Bone marrow (tissue), 2 donors: Measurements from ENCODE around the gene STX4.
"Not testable (repeated sequence)": the region's sequence is repeated elsewhere in the genome, so short reads cannot be mapped to it uniquely, and the experiment has no call there.

Experiments used
- DNase-seq, 2 donors: peaks; one replicate each; lab custom pipeline; 2025; lab: John Stamatoyannopoulos, UW

The STX4 gene

DNA sequence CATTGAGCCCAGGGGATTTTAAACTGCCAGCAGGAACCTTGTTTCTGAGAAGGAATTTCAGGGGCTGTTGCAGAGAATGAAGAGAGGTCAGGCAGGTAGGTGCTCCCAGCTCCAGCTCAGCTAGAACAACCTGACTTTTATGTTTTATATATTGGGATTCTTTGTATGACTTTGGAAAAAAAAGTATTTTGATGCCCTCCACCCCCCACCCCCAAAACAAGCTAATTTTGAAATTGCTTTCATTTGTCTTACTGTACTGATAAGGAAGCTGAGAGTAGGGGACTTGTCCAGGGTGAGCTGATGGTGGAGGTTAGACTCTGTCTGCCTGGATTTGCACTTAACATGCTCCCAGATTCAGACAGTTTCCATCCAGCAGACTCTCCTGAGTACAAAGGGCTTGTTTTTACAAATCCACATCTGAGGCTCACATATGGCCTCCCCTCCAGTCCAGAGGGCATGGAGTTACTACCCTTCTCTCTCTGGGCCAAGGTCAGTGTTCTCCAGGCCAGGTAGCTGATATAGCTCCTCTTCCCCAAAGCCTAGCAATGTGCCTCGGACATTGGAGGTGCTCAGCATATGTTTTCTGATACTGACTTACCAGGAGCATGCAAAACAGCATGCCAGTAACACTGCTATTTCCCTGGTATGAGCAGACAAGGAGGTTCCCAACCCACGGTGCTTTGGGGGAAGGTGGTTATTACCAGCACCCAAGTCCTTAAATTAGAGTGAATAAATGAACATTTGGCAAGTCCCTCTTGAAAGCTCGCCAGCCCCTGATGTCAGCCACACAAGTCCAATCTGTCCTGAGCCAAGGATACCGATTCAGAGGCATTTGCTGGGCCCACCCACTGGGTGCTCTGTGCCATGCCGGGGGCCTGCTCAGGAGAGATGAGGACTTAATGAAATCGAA lies 34.3 kb upstream of the STX4 start:
- DNase-seq, result no peak

DNA sequence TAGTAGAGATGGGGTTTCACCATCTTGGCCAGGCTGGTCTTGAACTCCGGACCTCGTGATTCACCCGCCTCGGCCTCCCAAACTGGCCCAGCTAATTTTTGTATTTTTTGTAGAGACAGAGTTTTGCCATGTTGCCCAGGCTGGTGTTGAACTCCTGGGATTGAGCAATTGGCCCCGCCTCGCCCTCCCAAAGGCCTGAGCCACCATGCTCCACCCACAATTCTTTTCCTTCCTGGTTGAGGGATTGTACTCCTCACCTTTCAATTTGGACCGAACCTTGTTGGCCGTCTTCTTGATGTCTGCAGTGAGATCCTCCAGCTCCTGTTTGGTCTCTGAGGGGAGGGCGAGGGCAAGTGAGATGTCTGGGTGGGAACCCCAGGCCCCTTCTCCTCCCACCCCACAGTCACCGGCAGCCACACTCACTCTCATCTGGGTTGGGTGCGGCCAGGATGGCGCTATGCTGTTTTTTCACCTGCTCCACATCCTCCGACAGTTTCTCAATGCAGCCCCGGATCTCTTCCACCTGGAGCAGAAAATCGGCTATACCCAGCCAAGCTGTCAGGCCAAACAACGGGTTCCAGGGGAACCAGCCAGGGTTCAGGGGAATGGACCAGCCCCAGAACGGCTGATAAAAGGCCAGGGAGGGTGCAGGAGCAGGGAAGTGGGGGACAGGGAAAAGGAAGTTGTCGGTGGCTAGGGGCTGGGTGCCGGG lies 32.5 kb upstream of the STX4 start:
- DNase-seq, result no peak

- no peak for DNase-seq
Observed at GRCh38 chr16:31001507-31002249, 31.7 kb upstream of the STX4 start.

- no peak for DNase-seq
Observed at GRCh38 chr16:31002250-31002700, 31.1 kb upstream of the STX4 start.

DNA sequence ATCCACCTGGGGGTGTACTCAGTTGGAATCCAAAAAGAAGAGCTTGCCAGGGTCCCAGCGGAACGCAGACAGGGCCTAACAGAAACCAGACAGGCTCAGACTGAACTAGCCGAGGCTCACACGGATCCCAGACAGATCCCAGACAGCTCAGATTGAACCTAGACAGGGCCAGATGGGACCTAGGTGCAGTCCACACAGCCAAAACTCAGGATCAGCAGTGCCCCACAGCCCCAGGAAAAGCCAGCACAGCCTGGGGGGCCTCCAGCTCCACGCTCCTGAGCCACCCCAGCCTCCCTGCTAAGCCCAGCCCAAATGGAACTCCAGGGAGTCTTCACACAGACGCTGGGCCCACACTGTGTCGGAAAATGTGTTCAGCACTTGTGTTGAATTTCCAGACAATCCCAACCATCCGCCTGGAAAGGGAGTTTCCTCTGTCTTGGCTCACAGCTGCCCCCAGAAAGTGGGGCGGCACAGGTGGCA lies 30.5 kb upstream of the STX4 start:
- no peak for DNase-seq

- no peak for DNase-seq
Observed at GRCh38 chr16:31003744-31004143, 29.6 kb upstream of the STX4 start.

- no peak for DNase-seq
Observed at GRCh38 chr16:31004658-31005057, 28.7 kb upstream of the STX4 start.

- DNase-seq, result no peak
Observed at GRCh38 chr16:31005350-31006085, 27.8 kb upstream of the STX4 start.

DNA sequence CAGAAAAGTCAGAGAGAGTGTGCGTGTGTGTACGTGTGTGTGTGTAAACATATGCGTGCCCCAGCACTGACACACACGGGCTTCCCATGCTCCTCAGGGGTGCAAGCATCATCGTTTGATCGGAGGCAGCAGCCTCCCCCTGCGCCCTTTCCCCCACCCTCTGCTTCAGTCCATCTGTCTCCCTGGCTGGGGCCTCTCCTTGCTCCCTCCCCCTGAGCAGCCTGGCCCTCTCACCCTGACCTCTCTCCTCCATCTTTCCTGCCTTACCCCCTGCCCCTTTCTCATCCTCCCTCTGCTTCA lies 27.3 kb upstream of the STX4 start:
- DNase-seq, result no peak

DNA sequence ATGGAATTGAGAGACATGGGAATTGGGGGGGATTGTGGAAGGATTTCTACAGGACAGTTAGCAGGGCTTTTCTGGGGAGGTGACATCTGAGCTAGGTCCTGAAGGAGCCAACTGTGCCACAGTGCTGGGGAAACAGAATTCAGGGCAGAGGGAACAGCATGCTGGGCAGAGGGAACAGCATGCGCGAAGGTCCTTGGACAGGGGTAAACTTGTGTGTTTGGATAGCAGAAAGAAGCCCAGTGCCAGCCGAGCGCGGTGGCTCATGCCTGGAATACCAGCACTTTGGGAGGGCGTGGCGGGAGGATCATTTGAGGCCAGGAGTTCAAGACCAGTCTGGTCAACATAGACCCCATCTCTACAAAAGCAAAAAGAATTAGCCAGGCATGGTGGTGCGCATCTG lies 26.8 kb upstream of the STX4 start:
- DNase-seq, result no peak

DNA sequence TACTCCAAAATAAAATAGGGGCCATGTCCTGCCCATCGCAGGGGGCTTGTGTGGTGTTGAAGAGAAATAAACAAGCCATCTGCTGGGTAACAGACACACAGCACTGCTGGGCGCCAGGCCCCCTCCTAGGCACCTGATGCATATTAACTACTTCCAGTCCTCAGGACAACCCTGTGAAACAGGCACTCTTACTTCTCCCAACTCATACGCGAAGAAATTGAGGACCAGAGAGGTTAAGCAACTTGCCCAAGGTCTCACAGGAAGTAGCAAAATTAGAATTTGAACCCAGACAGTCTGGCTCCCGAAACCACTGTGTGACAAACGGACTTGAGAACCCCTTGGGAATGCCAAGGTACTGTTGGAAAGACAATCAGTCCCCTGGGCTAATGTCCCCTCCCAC lies 25.7 kb upstream of the STX4 start:
- DNase-seq, result no peak

GRCh38 chr16:31008149-31008548 lies 25.2 kb upstream of the STX4 start:
- DNase-seq, result no peak

DNA sequence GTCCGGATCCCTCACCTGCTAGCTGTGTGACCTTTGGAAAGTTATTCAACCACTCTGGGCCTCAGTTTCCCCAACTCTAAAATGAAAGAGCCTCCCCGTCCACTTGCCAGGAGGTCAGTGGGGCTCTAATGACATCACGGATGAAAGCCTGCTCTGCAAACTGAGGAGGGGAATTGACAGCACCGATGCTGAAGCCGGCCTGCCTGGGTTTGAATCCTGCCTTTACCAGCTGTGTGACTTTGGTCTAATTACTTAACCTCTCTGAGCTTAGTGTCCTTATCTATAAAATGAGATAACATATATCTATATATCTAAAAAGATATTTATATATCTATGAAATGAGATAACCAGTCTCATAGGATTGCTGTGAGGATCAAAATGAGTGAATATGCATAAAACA lies 24.8 kb upstream of the STX4 start:
- no peak for DNase-seq

- DNase-seq, result no peak
Observed at GRCh38 chr16:31009120-31009519, 24.2 kb upstream of the STX4 start.

DNA sequence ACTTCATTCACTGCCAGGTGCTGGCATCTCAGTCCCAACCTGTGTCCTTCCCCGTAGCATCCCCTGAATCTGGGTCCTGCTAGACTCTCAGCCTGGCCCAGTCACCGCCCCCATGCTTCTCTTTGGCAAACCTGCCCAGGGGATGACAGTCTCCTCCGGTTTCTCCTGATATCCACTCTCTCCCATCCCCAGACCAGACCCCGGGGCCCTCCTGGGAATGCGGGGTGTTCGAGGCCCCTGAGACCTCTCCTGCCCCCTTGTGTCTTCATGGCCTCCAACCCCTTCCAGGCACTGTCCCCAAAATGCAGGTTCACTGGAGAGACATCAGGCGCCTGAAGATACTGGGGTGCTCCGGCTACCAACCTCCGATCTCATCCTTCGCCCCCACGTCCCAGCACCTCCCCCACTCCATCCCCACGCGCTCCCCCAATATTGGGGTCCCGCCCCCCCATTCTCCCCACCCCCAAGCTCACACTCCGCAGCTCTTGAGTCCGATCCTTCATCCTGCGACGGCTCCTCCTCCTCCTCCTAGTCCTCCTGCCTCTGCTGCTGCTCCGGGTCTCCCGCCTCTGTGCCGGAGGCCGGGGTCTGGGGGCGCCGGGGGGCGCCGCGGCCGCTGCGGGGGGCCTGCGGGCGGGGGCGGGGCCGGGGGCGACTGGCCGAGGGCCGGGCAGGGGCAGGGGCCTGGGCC lies 23.3 kb upstream of the STX4 start:
- no peak for DNase-seq

GRCh38 chr16:31010585-31011325 lies 22.6 kb upstream of the STX4 start, which contains the start of gene STX1B:
Gene STX1B, minus strand, starts transcription at chr16:31010638. Its CDS starts 242 bp downstream, at chr16:31010396.
- no peak for DNase-seq

GRCh38 chr16:31011815-31012214 lies 21.5 kb upstream of the STX4 start:
- DNase-seq, result not testable (repeated sequence)

- DNase-seq, result not testable (repeated sequence)
Observed at GRCh38 chr16:31013292-31013691, 20.1 kb upstream of the STX4 start.

GRCh38 chr16:31016018-31016417 lies 17.3 kb upstream of the STX4 start:
- no peak for DNase-seq

DNA sequence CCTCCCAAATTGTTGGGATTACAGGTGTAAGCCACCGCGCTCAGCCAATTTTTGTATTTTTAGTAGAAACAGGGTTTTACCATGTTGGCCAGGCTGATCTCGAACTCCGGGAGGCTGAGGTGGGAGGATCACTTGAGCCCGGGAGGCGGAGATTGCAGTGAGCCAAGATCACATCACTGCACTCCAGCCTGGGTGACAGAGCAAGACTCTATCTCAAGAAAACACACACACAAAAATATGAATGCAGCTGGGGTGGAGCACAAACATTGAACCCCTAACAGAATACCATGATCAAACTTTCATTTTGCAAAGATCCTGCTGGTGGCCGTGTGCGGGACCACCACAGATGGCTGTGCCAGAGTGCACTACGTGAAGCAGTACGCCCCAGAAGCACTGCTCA lies 15.6 kb upstream of the STX4 start:
- not testable (repeated sequence) for DNase-seq
